GM12875 (cell line): Measurements from ENCODE around the gene PSIP1.

Source experiments
- H3K4me3 ChIP-seq: one replicate; pipeline ENCODE4 v1.5.1; 2011; ENCODE audit warnings: low read depth, low read length, control low read depth
- TF ChIP-seq, protein P1 (sequence below): IDR thresholded peaks from 2 replicates; pipeline ENCODE4 v1.5.1; 2011; ENCODE audit warnings: low read depth, mild to moderate bottlenecking, control low read depth, inconsistent platforms, low read length, moderate library complexity, borderline replicate concordance; ENCODE audit not compliant: insufficient read depth

Gene PSIP1

DNA sequence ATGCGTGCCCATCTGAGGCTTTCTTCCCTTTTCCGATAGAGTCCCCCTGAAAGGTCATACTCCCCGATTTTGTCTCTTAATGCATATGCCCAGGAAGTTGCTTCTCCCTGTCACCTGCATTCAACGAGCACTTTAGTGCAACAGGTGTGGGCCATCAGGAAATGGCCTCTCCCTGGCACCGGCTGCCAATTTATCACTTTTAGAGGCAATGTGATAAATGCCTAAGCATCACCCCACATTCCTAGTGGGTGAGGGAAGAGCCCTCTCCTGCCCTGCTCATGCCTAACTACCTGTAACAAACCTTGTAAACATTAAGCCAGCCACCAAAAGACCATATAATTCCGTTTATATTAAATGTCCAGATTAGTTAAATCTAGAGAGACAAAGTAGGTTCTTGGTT is 89.2 kb downstream of the PSIP1 start:
- TF ChIP-seq, protein P1, sequence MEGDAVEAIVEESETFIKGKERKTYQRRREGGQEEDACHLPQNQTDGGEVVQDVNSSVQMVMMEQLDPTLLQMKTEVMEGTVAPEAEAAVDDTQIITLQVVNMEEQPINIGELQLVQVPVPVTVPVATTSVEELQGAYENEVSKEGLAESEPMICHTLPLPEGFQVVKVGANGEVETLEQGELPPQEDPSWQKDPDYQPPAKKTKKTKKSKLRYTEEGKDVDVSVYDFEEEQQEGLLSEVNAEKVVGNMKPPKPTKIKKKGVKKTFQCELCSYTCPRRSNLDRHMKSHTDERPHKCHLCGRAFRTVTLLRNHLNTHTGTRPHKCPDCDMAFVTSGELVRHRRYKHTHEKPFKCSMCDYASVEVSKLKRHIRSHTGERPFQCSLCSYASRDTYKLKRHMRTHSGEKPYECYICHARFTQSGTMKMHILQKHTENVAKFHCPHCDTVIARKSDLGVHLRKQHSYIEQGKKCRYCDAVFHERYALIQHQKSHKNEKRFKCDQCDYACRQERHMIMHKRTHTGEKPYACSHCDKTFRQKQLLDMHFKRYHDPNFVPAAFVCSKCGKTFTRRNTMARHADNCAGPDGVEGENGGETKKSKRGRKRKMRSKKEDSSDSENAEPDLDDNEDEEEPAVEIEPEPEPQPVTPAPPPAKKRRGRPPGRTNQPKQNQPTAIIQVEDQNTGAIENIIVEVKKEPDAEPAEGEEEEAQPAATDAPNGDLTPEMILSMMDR, result no peak
- H3K4me3 ChIP-seq, result no peak overlapping the region

DNA sequence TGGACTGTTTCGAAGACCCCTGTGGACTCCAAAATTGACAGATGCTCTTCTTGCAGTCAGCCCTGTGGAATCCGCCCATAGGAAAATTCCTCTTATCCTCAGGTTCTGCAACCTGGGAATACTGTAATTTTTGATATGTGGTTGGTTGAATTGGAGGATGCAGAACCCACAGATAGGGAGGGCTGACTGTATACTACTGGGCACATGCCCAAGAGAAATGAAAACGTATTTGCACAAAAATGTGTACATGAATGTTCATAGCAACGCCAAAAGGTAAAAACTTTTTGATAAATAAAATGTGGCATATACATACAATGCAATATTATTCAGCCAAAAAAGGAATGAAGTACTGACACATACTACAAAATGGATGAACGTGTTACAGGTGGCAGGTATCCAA is 90.0 kb downstream of the PSIP1 start:
- TF ChIP-seq, protein P1, result no peak
- H3K4me3 ChIP-seq, result no peak overlapping the region

DNA sequence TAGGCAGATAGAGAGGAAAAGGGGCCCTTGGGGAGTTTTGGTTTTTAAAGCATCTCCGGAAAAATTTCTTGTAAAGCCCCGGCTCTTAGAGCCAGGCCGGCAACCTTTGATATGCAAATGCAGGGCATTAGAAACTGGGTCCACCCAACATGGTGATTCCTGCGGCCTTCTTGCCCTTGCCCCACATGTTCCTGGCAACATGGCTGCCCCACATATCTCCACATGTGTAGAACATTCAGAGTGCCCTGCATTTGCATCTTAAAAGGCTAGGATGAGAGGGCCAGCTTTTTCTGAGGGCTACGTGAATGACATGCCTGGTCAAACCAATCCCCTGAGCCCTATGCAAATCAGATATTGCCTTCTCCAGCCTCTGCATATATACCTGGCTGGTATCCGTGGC is 93.1 kb downstream of the PSIP1 start:
- TF ChIP-seq, protein P1, result no peak
- no peak overlapping the region for H3K4me3 ChIP-seq

DNA sequence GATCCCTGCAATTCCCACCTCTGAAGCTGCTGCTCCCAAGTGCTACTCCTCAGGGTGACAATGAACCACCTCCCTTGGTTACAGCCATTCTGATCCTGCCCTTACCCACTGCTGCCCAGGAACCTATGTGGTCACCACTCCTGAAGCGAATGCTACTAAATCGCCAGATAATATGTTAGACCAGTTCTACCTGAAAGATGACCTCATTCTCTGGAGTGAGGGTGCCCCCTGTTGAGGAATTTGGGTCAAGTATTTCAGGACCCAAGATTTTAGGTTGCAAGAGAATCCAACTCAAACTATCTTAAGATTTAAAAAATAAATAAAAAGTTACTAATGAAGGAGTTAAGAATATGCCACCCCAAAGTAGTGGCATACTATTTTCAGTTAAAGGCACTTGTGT is 93.9 kb downstream of the PSIP1 start:
- TF ChIP-seq, protein P1, result peak; percentile 26; the same call in 1 of the 2 replicates
- H3K4me3 ChIP-seq, result no peak overlapping the region
